Measurements from ENCODE around the gene GCSAM. TPM values are rescaled to one million over a fixed set of nuclear protein-coding genes. Genes with fewer than 3 reads are reported as not detected.

Gene GCSAM
- total RNA-seq, 2 donors from 2014 or later: 0.12 TPM; not detected in 1

DNA sequence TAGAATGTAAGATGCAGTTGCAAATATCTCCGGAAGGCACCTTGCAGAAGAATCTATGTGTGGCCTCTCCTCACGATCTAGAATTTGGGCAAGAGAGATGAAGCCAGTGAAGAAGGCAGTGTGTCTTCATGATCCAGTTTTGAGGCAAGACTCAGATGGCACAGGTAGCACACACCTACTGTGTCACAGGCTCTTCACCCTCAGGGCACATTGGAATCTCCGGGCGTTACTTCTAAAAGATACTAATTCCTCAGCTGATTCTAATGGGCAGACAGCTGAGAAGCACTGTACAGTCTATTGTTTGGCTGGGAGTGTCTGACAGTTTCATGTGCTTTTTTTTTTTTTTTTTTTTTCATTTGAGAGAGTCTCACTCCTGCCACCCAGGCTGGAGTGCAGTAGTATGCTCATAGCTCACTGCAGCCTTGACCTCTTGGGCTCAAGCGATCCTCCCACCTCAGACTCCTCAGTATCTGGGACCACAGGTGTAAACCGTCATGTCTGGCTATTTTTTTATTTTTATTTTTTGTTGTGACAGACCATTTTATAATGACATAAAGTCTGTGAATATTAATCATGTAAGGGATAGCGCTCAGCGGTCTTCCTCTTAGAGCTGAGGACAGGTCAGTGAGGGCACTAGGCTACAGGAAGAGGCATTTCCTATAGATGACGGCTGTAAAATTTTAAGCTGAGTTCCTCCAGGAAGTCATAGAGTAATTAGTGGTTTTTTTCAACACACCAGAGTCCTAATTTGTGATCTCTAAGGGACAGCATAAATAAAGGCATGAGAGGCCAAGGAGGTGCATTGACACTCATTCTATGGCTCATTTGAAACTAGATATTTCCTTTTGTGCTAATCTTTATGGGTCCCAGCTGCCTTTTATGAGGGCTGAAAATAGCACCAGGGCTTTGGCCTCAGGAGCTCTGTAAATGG lies 42.8 kb downstream of the GCSAM start:
- no peak overlapping the region for H3K4me3 ChIP-seq
- H3K27ac ChIP-seq: no peak overlapping the region
- TF ChIP-seq, protein P1, sequence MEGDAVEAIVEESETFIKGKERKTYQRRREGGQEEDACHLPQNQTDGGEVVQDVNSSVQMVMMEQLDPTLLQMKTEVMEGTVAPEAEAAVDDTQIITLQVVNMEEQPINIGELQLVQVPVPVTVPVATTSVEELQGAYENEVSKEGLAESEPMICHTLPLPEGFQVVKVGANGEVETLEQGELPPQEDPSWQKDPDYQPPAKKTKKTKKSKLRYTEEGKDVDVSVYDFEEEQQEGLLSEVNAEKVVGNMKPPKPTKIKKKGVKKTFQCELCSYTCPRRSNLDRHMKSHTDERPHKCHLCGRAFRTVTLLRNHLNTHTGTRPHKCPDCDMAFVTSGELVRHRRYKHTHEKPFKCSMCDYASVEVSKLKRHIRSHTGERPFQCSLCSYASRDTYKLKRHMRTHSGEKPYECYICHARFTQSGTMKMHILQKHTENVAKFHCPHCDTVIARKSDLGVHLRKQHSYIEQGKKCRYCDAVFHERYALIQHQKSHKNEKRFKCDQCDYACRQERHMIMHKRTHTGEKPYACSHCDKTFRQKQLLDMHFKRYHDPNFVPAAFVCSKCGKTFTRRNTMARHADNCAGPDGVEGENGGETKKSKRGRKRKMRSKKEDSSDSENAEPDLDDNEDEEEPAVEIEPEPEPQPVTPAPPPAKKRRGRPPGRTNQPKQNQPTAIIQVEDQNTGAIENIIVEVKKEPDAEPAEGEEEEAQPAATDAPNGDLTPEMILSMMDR (IDR thresholded peaks at IDR 0.05): no peak
- peaks cover 0 to 36% of the 10 kb centered on the region in 2 donors for H3K4me1 ChIP-seq
- no peaks in the 10 kb centered on the region for H3K27me3 ChIP-seq
- H3K9me3 ChIP-seq: no peaks in the 10 kb centered on the region
- no peaks in the 10 kb centered on the region for H3K36me3 ChIP-seq
- no peak for DNase-seq (ENCODE audit: low spot score)

DNA sequence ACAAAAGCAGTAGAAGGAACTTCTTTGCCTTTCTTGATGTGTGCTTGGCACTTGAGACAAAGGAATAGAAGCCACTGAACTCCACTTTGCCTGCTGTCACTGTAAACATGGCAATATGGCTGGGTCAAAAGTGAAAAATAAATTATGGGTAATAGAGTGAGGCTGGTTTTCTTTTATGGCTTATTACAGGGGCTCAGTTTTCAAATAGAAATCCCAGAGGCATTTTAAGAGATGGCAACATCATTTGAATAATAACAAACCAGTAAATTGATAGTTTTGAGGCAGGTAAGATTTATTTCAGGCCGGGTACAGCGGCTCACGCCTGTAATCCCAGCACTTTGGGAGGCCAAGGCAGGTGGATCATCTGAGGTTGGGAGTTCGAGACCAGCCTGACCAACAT lies 44.1 kb downstream of the GCSAM start:
- Histone ChIP-seq H3K27me3 (no peaks in the 10 kb centered on the region), H3K36me3 (no peaks in the 10 kb centered on the region), H3K4me3 (no peak overlapping the region), H3K27ac (no peak overlapping the region), H3K4me1 (peaks cover 0 to 36% of the 10 kb centered on the region in 2 donors), H3K9me3 (no peaks in the 10 kb centered on the region)
- DNase-seq (ENCODE audit: low spot score): no peak
- TF ChIP-seq, protein P1 (IDR thresholded peaks at IDR 0.05): no peak

DNA sequence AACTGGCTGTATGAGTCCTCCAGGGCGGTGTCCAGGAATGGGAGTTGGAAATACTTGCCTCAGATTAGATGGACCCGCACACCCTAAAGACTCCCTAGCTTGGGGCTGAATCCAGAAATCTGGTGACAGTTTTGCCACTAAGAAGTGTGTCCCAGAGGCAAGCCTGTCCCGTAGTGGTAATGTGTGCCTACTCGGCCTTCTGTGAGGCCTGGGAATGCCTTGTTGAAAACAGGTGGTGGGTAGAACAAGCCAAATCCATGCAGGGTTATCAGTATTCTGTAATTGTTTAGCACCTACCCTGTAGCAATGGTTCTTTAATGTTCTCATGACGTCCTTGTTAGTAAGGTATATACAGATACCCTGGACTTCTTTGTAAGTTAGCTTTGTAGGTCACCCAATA lies 45.3 kb downstream of the GCSAM start:
- Histone ChIP-seq H3K36me3 (no peaks in the 10 kb centered on the region), H3K27ac (no peak overlapping the region), H3K4me3 (no peak overlapping the region), H3K4me1 (peaks cover 0 to 31% of the 10 kb centered on the region in 2 donors), H3K9me3 (no peaks in the 10 kb centered on the region), H3K27me3 (no peaks in the 10 kb centered on the region)
- DNase-seq (ENCODE audit: low spot score): no peak
- TF ChIP-seq, protein P1 (IDR thresholded peaks at IDR 0.05): no peak

DNA sequence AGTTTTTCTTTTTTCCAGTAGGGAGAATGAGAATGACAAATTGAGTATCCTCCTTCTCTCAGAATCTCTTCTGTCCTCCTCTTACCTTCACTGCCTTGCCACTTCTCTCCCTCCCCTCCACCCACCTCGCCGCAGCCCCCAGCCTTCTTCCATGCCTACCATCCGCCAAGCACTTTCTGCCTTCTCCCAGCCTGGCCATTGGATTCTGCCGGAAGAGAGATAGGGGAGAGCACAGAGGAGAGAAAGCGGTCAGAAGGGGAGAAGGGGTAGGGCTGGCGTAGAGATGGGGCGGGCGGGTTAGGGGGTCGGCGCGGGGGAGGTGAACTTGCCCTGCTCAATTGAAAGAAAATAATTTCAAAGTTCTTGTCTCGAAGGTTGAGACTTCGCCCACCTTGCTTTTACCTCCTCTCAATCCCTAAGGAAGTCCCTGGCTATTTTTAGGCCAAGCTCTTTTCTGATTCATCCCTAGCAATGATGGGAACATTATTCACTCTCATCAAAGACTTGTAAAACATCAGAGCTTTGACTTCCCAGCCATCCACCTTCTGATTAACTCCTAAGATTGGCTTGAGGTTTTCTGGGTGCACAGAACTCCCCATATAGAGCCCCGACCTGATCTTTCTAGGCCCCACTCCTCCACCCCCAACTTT lies 46.0 kb downstream of the GCSAM start:
- Histone ChIP-seq H3K4me1 (peaks cover 0 to 24% of the 10 kb centered on the region in 2 donors), H3K36me3 (no peaks in the 10 kb centered on the region), H3K4me3 (peak overlapping the region; percentile 46 to 55), H3K27me3 (no peaks in the 10 kb centered on the region), H3K9me3 (no peaks in the 10 kb centered on the region), H3K27ac (peak overlapping the region in 1 of 2 donors; percentile 27)
- TF ChIP-seq, protein P1 (IDR thresholded peaks at IDR 0.05): no peak
- DNase-seq (ENCODE audit: low spot score): no peak

DNA sequence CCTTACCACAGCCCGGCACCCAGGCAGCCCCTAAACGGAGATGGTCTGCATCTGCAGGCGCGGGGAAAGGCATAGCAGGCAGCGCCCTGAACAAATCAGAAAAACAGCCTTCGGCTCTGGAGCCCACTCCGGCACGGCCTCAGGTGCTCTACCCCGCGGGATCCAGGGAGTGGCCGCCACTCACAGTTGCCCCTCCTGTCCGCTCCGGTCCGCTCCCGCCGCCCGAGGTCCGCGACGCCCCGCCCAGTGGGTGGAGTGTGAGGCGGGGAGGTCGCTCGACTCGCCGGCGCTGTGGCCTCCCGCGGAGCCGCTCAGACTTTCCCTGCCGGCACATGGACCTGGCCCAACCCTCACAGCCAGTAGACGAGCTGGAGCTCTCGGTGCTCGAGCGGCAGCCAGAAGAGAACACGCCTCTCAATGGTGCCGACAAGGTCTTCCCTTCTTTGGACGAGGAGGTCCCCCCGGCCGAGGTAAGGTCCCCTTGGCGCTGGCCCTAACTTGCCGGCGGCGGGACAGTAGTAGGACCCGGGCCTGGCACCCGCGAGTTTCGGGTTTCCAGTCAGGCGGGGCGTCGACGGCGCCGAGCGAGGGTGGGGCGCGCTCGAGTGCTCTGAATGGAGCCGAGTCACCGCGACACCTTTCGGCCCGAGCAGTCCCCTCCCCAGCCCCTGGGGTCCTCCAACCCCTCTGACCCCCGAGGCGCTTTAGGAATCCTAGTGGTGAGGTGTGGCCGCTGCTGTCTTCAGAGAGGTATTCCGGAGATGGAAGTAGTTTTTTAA lies 46.8 kb downstream of the GCSAM start, which contains the start of gene C3orf52:
C3orf52 (plus strand) TSS at position 314 of the 779 bp plus-strand sequence; CDS start at position 333, 19 bp downstream.
- TF ChIP-seq, protein P1 (IDR thresholded peaks at IDR 0.05): no peak
- Histone ChIP-seq H3K36me3 (no peaks in the 10 kb centered on the region), H3K27me3 (no peaks in the 10 kb centered on the region), H3K4me3 (peak within 1 kb of the TSS; percentile 46 to 55), H3K27ac (peak within 1 kb of the TSS; percentile 7 to 27), H3K4me1 (peaks cover 0 to 21% of the 10 kb centered on the region in 2 donors), H3K9me3 (no peaks in the 10 kb centered on the region)
- DNase-seq (ENCODE audit: low spot score): peak; percentile 75
